Effector memory CD4-positive, alpha-beta T cell (primary cell): Measurements from ENCODE around the gene UQCRQ.

ENCODE experiments used
- DNase-seq, 3 donors: peaks; one replicate each; pipeline ENCODE4 v3.0.0-alpha.2; 2020
- H3K27ac ChIP-seq: 2 replicates; pipeline ENCODE4 v1.7.0; 2013; ENCODE audit warnings: mild to moderate bottlenecking, low read length, moderate library complexity; ENCODE audit not compliant: insufficient read depth, poor library complexity, severe bottlenecking
- H3K27me3 ChIP-seq: replicated peaks from 2 replicates; pipeline ENCODE4 v1.7.0; 2013; ENCODE audit warnings: mild to moderate bottlenecking, low read length; ENCODE audit not compliant: insufficient read depth, control insufficient read depth, poor library complexity, severe bottlenecking
- H3K36me3 ChIP-seq: 2 replicates; pipeline ENCODE4 v1.7.0; 2013; ENCODE audit warnings: mild to moderate bottlenecking, low read length, moderate library complexity; ENCODE audit not compliant: control insufficient read depth, insufficient read depth
- H3K4me1 ChIP-seq: 2 replicates; pipeline ENCODE4 v1.7.0; 2013; ENCODE audit warnings: low read length, mild to moderate bottlenecking; ENCODE audit not compliant: control insufficient read depth, insufficient read depth, poor library complexity, severe bottlenecking
- H3K4me3 ChIP-seq: 2 replicates; pipeline ENCODE4 v1.7.0; 2013; ENCODE audit warnings: low read length, low read depth, mild to moderate bottlenecking; ENCODE audit not compliant: insufficient read depth, poor library complexity, severe bottlenecking
- H3K9me3 ChIP-seq: 2 replicates; pipeline ENCODE4 v1.7.0; 2013; ENCODE audit warnings: mild to moderate bottlenecking, low read length, moderate library complexity; ENCODE audit not compliant: control insufficient read depth

The UQCRQ gene

GRCh38 chr5:132867046-132867451, 607 bp downstream of the UQCRQ start:
- Histone ChIP-seq H3K9me3 (no peaks in the 10 kb centered on the region), H3K4me3 (peak overlapping the region; percentile 74), H3K4me1 (peaks cover 14% of the 10 kb centered on the region), H3K27me3 (no peaks in the 10 kb centered on the region), H3K27ac (peak overlapping the region; percentile 88), H3K36me3 (peaks cover 3% of the 10 kb centered on the region)
- no peak for DNase-seq

GRCh38 chr5:132868754-132869153, 2.3 kb downstream of the UQCRQ start:
- peaks cover 7% of the 10 kb centered on the region for H3K36me3 ChIP-seq
- H3K27ac ChIP-seq: no peak overlapping the region
- H3K4me1 ChIP-seq: peaks cover 14% of the 10 kb centered on the region

GRCh38 chr5:132870801-132871200, 4.4 kb downstream of the UQCRQ start:
- no peak overlapping the region for H3K27ac ChIP-seq
- no peak overlapping the region for H3K4me3 ChIP-seq
- H3K36me3 ChIP-seq: peaks cover 9% of the 10 kb centered on the region
- no peak for DNase-seq
- no peaks in the 10 kb centered on the region for H3K27me3 ChIP-seq
- H3K4me1 ChIP-seq: peaks cover 14% of the 10 kb centered on the region
- no peaks in the 10 kb centered on the region for H3K9me3 ChIP-seq

More at GRCh38 chr5:132868754-132869153, 2.3 kb downstream of the UQCRQ start:
- no peak overlapping the region for H3K4me3 ChIP-seq
- H3K9me3 ChIP-seq: no peaks in the 10 kb centered on the region
- no peaks in the 10 kb centered on the region for H3K27me3 ChIP-seq
- no peak for DNase-seq

GRCh38 chr5:132871459-132872284, 5.2 kb downstream of the UQCRQ start:
- Histone ChIP-seq H3K27ac (no peak overlapping the region), H3K4me1 (peaks cover 9% of the 10 kb centered on the region), H3K4me3 (no peak overlapping the region), H3K36me3 (peaks cover 15% of the 10 kb centered on the region), H3K27me3 (no peaks in the 10 kb centered on the region), H3K9me3 (no peaks in the 10 kb centered on the region)
- DNase-seq: no peak

- Histone ChIP-seq H3K9me3 (no peaks in the 10 kb centered on the region), H3K36me3 (peaks cover 16% of the 10 kb centered on the region), H3K4me1 (no peaks in the 10 kb centered on the region), H3K27ac (no peak overlapping the region), H3K27me3 (no peaks in the 10 kb centered on the region), H3K4me3 (no peak overlapping the region)
- no peak for DNase-seq
Measured at GRCh38 chr5:132872788-132873118, 6.3 kb downstream of the UQCRQ start.

GRCh38 chr5:132873119-132873929, 6.9 kb downstream of the UQCRQ start, which contains the start of gene LEAP2:
LEAP2 (plus strand) TSS chr5:132873668; CDS start chr5:132873695, 27 bp downstream.
- no peaks in the 10 kb centered on the region for H3K9me3 ChIP-seq
- H3K4me1 ChIP-seq: no peaks in the 10 kb centered on the region
- peaks cover 16% of the 10 kb centered on the region for H3K36me3 ChIP-seq
- DNase-seq: no peak
- H3K27ac ChIP-seq: no peak within 1 kb of the TSS
- no peak within 1 kb of the TSS for H3K4me3 ChIP-seq
- H3K27me3 ChIP-seq: no peaks in the 10 kb centered on the region

DNA sequence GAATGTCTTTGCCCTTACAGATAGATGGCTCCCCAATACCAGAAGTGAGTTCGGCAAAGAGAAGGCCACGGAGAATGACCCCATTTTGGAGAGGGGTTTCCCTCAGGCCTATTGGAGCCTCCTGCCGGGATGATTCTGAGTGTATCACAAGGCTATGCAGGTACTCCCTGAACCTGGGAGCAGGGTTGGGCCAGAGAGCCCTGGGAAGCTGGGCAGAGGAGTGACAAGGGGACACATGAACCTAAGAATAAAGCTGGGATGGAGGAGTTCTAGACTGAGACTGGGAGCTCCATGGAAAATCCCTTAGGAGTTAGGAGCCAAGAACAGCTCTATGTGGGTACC, 7.5 kb downstream of the UQCRQ start:
- no peaks in the 10 kb centered on the region for H3K9me3 ChIP-seq
- H3K4me3 ChIP-seq: no peak overlapping the region
- no peak for DNase-seq
- H3K36me3 ChIP-seq: peaks cover 16% of the 10 kb centered on the region
- H3K4me1 ChIP-seq: no peaks in the 10 kb centered on the region
- H3K27ac ChIP-seq: no peak overlapping the region
- H3K27me3 ChIP-seq: no peaks in the 10 kb centered on the region

- H3K27me3 ChIP-seq: no peaks in the 10 kb centered on the region
- peaks cover 30% of the 10 kb centered on the region for H3K36me3 ChIP-seq
- no peaks in the 10 kb centered on the region for H3K9me3 ChIP-seq
- H3K4me1 ChIP-seq: no peaks in the 10 kb centered on the region
- no peak overlapping the region for H3K27ac ChIP-seq
- H3K4me3 ChIP-seq: no peak overlapping the region
- DNase-seq: no peak
Measured at GRCh38 chr5:132876020-132876759, 9.7 kb downstream of the UQCRQ start.

- peaks cover 41% of the 10 kb centered on the region for H3K36me3 ChIP-seq
- H3K4me1 ChIP-seq: no peaks in the 10 kb centered on the region
- no peaks in the 10 kb centered on the region for H3K27me3 ChIP-seq
- H3K4me3 ChIP-seq: no peak overlapping the region
- DNase-seq: no peak
- no peaks in the 10 kb centered on the region for H3K9me3 ChIP-seq
- H3K27ac ChIP-seq: no peak overlapping the region
Measured at GRCh38 chr5:132877466-132877865, 11.0 kb downstream of the UQCRQ start.
